Measurements from ENCODE around the gene SIGLEC12.

DNA sequence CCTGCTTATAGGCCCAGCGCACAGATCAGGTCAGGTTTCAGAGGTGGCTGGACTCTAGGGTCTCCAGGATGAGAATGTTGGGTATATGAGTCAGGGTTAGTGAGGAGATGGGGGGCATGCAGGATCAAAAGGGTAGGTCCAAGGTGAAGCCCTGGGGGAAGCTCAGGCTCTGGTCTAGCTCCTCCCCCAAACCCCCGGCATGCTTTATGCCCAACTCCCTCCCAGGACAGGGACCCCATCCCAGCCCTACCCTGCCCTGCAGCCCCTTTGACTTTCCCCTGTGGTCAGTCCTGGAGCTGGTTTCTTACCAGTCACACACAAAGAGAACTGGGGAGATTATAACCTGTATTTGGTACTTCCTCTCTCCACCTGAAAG is 33.1 kb downstream of the SIGLEC12 start:
- TF ChIP-seq, protein P1, sequence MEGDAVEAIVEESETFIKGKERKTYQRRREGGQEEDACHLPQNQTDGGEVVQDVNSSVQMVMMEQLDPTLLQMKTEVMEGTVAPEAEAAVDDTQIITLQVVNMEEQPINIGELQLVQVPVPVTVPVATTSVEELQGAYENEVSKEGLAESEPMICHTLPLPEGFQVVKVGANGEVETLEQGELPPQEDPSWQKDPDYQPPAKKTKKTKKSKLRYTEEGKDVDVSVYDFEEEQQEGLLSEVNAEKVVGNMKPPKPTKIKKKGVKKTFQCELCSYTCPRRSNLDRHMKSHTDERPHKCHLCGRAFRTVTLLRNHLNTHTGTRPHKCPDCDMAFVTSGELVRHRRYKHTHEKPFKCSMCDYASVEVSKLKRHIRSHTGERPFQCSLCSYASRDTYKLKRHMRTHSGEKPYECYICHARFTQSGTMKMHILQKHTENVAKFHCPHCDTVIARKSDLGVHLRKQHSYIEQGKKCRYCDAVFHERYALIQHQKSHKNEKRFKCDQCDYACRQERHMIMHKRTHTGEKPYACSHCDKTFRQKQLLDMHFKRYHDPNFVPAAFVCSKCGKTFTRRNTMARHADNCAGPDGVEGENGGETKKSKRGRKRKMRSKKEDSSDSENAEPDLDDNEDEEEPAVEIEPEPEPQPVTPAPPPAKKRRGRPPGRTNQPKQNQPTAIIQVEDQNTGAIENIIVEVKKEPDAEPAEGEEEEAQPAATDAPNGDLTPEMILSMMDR (IDR thresholded peaks at IDR 0.05) = no peak
- TF ChIP-seq POLR2A (IDR thresholded peaks at IDR 0.05) = no peak

Measured in thyroid gland (tissue), 4 donors.